Measurements from ENCODE around the gene PSPN.
A peak's percentile ranks its signal among the peaks of the same experiment; 100 is the strongest.
"Not testable (repeated sequence)": the region's sequence is repeated elsewhere in the genome, so short reads cannot be mapped to it uniquely, and the experiment has no call there.

The PSPN gene

DNA sequence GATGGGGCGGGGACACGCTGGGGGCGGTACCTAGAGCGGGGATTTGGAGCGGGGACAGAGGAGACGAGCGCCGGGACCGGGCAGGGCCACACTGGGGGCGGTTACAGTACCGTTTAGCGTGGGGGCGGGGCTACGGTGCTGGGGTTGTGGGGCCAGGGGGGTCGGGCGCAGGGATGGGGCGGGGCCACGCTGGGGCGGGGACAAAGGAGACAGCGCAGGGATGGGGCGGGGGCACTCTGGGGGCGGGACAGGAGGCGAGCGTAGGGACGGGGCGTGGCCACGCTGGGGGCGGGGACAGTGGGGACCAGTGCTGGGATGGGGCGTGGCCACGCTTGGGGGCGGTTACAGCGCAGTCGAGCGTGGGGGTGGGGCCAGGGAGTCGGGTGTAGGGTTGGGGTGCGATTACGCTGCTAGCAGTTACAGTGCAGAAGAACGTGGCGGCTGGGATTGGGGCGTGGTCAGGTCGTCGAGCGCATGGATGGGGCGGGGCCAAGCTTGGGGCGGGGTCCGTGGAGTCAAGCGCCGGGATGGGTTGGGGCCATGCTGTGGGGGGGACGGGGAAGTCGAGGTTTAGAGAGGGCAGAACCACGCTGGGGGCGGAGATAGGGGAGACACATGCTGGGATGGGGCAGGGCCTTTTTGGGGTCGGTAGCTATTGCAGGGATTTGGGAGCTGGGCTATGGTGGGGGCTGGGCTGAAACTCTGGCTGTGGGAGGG is 2.5 kb downstream of the PSPN start:
- DNase-seq: peak; percentile 98

DNA sequence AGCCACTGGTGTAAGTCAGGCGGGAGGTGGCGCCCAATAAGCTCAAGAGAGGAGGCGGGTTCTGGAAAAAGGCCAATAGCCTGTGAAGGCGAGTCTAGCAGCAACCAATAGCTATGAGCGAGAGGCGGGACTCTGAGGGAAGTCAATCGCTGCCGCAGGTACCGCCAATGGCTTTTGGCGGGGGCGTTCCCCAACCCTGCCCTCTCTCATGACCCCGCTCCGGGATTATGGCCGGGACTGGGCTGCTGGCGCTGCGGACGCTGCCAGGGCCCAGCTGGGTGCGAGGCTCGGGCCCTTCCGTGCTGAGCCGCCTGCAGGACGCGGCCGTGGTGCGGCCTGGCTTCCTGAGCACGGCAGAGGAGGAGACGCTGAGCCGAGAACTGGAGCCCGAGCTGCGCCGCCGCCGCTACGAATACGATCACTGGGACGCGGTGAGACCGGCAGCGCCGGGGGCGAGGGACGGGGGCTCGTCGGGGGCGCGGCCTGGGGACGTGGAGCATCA is 3.1 kb downstream of the PSPN start, which contains the start of gene ALKBH7:
Gene ALKBH7, plus strand, starts transcription at position 201 of the 502 bp plus-strand sequence. Its CDS starts 27 bp downstream, at position 228.
- DNase-seq: peak; percentile 90

DNA sequence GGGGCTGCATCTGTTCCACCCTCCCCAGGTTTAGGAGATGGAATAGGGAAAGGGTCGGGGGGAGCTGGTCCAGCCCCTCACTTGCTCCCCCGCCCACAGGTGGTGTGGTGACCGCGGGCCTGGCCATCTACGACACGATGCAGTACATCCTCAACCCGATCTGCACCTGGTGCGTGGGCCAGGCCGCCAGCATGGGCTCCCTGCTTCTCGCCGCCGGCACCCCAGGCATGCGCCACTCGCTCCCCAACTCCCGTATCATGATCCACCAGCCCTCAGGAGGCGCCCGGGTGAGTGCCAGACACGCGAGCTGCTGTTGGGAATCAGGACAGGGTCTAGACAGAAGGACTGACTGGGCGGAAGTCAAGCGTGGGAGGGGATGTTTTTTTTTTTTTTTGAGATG is 11.4 kb downstream of the PSPN start:
- DNase-seq: no peak

DNA sequence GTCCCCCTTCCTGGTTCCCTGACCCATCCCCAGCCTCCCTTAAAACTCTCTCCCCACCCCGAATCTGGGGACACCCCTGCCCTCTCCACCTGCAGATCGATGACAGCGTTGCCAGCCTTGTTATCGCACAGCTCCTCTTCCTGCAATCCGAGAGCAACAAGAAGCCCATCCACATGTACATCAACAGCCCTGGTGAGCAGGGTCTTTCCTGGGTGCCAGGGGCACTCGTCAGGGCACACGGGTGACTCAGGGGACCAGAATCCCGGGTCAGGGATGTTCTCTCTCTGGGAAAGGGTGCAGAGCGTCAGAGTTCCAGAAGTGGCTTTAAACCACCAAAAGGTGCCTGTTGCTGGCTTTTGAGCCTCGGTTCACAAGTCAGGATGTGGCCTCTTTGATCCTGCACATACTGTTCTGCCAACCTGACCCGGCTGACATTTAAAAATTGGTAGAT is 13.4 kb downstream of the PSPN start:
- DNase-seq: no peak

DNA sequence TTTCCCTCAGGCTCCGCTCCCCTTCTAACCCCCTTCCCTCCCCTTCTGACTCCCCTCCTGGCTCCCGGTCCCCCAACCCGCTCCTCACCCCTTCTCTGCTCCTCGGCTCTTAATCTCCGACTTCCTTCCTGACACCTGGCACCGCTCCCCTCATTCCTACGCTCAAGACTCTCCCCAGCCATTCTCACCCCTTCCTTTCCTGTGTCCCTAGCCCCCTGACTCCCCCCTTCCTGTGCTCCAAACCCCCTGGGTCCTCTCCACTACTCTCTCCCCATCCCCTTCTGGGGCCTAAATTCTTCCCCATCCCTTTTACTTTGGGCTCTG is 13.7 kb downstream of the PSPN start:
- no peak for DNase-seq

DNA sequence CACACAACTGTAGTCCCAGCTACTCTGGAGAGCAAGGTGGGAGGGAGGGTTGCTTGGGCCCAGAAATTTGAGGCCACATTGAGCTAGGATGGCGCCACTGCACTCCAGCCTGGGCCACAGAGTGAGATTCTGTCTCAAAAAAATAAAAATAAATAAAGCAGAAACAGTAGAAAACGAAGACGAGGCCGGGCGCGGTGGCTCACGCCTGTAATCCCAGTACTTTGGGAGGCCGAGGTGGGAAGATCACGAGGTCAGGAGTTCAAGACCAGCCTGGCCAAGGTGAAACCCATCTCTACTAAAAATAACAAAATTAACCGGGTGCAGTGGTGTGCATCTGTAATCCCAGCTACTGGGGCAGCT is 14.9 kb downstream of the PSPN start:
- DNase-seq: not testable (repeated sequence)

DNA sequence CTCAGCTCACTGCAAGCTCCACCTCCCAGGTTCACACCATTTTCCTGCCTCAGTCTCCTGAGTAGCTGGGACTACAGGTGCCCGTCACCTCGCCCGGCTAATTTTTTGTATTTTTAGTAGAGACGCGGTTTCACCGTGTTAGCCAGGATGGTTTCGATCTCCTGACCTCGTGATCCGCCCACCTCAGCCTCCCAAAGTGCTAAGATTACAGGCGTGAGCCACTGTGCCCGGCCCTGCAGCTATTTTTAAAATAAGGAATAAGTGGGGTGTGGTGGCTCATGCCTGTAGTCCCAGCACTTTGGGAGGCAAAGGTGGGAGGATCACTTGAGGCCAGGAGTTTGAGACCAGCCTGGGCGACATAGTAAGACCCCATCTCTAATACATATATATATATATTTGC is 15.3 kb downstream of the PSPN start:
- not testable (repeated sequence) for DNase-seq

DNA sequence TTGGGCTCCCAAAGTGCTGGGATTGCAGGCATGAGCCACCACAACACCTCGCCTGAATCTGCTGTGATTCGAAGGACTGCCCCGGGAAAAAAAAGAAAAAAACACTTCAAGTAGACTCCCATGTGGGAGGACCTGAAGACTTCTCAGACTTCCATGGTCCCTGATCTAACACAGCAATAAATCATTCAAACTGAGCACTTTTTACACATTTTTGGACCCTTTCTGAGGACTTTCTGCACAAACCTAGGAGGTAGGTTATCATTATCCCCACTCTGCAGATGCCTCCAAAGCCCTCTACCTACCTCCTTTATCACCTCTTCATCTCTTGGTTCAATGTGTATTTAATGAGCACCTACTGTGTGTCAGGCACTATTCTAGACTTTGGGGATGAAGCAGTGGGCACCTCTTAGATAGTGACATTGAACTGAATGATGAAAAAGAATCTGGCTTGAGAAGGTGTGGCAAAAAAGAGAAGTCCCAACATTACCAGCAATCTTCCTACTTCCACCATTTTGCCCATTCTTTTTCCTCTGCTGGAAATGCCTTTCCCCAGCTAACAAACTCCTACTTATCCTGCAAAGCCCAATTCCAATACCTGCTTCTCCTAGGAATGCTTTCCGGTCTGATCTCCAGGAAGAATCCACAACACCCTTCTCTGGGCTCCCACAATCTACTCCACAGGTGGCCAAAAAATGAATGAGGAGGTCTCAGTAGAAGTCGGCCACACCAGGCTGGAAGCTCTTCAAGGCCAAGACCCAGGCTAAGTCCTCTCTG is 16.0 kb downstream of the PSPN start:
- no peak for DNase-seq

DNA sequence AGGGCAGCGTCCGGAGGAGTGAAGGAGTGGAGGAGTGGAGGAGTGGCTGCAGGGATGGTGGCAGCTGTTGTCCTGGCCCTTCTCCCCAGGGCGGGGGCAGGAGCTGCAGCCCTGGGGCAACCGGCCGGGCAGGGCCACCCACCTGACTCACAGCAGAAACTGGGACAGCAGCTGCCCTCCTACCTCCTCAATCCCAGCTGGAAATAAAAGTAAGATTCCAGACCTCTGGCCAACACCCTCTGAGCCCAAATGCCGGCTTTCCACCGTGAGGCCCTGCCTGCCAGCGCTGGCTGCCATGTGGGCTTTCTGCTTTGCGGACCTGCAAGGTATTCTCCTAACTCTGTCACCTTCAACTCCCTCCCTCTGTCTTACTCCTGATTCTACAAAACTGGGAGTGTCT is 17.7 kb downstream of the PSPN start:
- no peak for DNase-seq

DNA sequence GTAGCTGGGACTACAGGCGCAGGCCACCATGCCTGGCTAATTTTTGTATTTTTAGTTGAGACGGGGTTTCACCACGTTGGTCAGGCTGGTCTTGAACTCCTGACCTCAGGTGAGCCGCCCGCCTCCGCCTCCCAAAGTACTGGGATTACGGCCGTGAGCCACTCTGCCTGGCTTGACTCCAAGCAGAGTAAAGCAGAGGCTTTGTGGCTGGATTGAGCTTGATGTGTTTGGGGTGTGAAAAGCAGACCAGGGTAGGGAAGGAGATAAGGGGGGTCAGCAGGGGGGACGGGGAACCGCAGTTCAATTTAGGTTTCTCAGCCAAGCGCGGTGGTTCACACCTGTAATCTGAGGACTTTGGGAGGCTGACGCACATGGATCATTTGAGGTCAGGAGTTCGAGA is 18.6 kb downstream of the PSPN start:
- DNase-seq: no peak

DNA sequence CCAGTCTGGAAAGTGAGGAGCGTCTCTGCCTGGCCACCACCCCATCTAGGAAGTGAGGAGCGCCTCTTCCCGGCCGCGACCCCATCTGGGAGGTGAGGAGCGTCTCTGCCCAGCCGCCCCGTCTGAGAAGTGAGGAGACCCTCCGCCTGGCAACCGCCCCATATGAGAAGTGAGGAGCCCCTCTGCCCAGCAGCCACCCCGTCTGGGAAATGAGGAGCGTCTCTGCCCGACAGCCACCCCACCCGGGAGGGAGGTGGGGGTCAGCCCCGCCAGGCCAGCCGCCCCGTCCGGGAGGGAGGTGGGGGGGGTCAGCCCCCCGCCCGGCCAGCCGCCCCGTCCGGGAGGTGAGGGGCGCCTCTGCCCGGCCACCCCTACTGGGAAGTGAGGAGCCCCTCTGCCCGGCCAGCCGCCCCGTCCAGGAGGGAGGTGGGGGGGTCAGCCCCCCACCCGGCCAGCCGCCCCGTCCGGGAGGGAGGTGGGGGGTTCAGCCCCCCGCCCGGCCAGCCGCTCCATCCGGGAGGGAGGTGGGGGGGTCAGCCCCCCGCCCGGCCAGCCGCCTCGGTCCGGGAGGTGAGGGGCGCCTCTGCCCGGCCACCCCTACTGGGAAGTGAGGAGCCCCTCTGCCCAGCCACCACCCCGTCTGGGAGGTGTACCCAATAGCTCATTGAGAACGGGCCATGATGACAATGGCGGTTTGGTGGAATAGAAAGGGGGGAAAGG is 20.3 kb downstream of the PSPN start:
- not testable (repeated sequence) for DNase-seq

DNA sequence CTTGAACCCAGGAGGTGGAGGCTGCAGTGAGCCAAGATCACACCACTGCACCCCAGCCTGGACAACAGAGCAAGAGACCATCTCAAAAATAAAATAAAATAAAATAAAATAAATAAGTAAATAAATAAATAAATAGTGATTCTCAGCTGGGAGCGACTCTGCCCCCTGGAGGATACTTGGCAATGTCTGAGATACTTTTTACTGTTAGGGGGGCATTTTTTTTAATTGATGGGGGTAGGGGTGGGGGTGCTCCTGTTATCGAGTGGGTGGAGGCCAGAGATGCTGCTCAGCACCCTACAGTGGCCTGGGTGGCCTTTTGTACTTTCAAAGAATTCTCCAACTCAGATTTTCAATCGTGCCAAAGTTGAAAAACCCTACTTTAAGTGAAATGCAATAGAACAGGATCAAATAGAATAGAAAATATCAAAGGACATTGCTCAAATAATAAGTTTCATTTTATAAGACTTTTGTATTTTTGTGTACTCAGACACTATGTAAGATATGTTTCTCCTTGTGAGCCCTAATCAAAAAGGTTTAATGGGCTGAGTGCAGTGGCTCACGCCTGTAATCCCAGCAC is 21.5 kb downstream of the PSPN start:
- no peak for DNase-seq

DNA sequence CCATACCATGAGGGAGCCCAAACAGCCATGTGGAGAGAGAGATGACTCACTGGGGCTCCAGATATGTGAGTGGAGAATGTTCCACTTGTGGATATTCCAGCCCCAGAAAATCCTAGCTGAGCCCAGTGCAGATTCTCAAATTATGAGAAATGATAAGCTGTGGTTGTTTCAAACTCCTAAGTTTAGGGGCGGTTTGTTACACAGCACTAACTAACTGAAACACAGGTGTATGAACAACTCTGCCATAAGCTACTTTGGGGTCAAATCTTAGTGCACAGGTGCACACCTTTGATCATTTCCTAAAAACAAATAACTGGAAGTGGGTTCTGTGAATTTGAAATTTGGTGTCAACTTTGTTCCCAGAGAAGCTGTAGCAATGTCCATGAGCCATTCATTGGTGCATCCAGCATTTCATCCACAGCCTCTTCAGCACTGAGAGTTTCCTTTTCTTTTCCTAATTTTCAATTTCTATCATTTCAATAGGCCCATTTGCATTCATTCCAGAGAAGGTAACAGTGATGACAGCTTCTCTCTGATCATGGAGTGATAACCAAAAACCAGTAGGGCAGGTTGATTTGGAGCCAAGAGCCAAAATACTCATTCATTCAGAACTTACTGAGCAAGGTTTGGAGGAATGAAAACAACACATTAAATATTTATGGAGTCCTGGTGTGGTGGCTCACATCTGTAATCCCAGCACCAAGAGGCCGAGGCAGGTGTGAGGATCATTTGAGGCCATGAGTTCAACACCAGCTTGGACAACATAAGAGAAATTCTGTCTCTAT is 23.2 kb downstream of the PSPN start:
- no peak for DNase-seq

DNA sequence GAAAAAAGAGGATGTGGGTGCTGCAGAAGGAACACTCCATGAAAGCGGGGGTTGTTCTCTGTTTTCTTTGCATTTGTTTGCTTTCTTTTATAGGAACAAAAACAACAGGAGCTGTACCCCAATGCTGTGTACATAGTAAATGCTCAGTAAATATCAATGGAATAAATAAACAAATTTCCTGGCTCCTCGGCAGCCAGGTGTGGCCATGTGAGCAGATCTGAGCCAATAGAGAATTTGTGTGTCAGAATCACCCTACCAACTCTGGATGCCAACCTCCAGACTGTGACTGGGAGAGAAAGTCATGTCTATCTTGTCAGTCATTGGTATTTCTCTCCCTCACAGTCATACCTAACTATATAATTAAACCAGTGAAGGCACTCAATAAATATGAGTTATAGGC is 25.0 kb downstream of the PSPN start:
- no peak for DNase-seq

DNA sequence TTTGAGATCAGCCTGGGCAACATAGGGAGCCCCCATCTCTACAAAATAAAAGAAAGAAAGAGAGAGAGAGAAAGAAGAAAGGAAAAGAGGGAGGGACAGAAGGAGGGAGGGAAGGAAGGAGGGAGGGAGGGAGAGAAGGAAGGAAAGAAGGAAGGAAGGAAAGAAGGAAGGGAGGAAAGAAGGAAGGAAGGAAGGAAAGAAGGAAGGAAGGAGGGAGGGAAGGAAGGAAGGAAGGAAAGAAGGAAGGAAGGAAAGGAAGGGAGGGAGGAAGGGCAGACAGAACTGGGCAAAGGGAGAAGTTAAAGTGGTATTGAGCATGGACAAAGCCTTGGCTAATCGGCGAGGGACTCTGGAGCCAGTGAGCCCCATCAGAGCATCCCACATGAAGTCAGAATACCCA is 26.5 kb downstream of the PSPN start:
- not testable (repeated sequence) for DNase-seq

DNA sequence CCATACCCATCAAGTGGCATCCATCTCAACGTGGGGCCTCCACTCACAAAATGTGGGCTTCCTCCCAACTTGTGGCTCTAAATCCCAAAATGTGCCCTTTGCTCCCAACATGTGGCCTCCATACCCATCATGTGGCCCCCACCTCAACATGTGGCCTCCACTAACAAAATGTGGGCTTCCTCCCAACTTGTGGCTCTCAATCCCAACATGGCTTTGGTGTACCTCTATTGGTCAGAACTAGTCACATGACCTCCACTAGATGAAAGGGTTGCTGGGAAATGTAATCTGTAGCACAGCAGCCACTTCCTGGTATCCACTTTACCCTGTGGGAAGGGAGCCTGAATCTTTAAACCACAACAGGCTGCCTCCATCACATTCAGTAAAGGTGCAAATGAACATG is 32.3 kb downstream of the PSPN start:
- no peak for DNase-seq

DNA sequence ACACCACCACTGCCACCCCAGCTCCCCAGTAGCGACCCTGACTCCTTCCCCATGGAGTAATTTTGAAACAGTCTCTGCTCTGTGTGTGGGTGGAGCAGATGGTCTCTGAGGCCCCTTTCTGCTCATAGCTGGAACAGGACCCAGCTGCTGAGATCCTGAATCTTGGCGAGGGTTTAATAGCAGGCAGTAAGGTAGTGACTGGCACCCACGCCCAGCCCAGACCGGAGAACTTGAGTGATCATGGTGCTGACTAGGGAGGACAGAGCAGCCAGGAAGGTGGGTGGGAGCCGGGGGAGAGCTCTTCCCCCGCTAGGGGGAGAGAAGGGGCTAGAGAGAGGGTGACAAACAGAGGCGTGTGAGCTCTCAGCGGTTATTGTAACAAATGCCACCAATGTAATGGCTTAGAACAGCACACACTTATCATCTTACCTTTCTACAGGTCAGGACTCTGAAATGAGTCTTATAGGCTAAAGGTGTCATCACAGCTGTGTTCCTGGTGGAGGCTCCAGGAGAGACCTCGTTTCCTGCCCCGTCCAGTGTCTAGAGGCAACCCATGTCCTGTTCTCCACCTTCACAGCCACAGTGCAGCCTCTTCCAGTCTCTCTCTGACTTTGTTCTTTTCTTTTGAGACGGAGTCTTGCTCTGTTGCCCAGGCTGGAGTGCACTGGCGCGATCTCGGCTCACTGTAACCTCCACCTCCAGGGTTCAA is 35.1 kb downstream of the PSPN start:
- no peak for DNase-seq

DNA sequence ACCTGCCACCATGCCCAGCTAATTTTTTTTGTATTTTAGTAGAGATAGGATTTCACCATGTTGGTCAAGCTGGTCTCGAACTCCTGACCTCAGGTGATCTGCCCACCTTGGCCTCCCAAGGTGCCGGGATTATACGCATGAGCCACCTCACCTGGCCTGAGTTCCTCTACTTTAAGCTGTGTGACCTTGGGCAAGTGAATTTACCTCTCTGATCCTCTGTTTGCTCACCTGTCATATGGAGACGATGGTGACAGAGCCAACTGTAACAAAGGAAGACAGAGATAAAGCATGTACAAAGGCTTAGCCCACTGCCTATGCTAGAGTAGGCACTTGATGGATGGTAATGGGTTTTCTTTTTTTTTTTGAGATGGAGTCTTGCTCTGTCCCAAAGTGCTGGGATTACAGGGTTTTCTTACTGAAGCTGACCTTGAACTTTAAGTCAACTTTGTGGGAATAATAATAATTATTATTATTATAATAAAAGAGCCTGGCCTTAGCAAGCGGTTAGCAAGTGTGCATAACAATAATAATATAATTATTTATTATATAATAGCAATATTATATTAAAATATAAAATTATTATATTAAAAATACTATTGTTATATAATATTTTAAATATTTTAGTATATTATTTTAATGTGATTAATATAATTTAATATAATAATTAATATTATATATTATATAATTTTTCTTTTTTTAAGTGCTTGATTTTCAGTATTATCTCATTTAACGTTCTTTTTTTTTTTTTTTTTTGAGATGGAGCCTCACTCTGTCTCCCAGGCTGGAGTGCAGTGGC is 41.0 kb downstream of the PSPN start:
- no peak for DNase-seq

DNA sequence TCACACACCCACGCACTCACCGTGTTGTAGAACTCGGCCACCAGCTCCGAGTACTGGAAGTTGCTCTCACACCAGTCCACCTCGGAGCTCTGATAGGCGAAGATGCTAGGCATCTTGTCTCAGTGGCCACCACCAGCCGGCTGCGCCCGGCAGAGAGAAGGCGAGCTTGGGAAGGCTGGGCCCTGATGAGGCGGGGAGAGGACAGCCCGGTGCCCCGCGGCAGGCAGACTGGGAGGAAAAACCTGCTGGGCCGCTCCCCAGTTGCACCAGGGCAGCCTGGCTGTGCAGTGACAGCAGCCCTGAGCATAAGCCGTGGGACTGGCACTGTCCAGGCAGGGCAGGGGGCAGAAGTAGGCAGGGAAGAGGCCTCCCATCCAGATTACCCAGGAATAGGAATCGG is 42.3 kb downstream of the PSPN start, which contains the start of gene ACER1:
Gene ACER1, minus strand, starts transcription at position 174 of the 400 bp plus-strand sequence. Its CDS starts 61 bp downstream, at position 113.
- no peak for DNase-seq

DNA sequence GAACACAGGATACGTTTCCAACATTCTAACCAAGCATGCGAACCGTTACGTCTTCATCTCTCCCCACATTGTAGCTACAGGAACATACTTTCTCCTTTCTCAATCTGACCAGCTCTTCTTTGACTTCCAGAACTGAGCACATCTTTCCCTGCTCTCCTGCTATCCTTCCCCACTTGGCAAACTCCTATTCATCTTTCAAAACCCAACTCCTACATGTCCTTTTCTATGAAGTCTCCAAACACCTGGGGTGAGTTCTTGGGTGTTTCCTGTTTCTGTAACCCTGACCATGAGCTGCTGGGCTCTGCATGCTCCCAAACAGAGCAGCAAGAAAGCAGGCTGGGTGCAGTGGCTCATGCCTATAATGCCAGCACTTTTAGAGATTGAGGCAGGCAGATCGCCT is 48.9 kb downstream of the PSPN start:
- DNase-seq: no peak

DNA sequence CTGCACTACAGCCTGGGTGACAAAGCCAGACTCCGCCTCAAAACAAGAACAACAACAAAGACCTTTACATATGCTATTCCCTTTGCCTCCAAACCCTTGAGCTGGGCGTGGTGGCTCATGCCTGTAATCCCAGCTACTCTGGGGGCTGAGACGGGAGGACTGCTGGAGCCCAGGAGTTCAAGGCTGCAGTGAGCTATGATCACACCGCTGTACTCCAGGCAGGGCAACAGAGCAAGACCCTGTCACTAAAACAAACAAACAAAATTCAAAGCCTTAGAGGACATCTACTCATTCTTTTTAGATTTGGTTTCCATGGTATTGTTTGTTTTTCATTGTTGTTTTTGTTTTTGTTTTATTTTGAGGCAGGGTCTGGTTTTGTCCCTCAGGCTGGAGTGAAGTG is 50.1 kb downstream of the PSPN start:
- DNase-seq: no peak

All from activated T-cell treated with anti-CD3 and anti-CD28 coated beads for 4 hours (primary cell).